HG03575 (cell line): ENCODE results near the gene S100PBP.

ENCODE experiments used
- ATAC-seq: cut with Tn5 transposase; IDR thresholded peaks from one replicate; pipeline ENCODE4 v1.9.1; 2021; ENCODE audit not compliant: unreplicated experiment, insufficient number of reproducible peaks, low FRiP score; ENCODE audit errors: extremely low read depth

The S100PBP gene

GRCh38 chr1:32864375-32865019 is 47.0 kb downstream of the S100PBP start:
- no peak for ATAC-seq

GRCh38 chr1:32865639-32866405 is 48.4 kb downstream of the S100PBP start:
- ATAC-seq, result no peak

- ATAC-seq, result no peak
Measured at GRCh38 chr1:32867151-32867550, 49.7 kb downstream of the S100PBP start.

- ATAC-seq, result no peak
Measured at GRCh38 chr1:32867671-32868070, 50.2 kb downstream of the S100PBP start.

GRCh38 chr1:32868085-32868484 is 50.6 kb downstream of the S100PBP start:
- ATAC-seq, result no peak

GRCh38 chr1:32868806-32869455 is 51.5 kb downstream of the S100PBP start:
- ATAC-seq, result no peak

GRCh38 chr1:32869923-32870614 is 52.6 kb downstream of the S100PBP start:
- no peak for ATAC-seq

GRCh38 chr1:32870615-32871363 is 53.3 kb downstream of the S100PBP start, which contains the start of gene FNDC5:
FNDC5 (minus strand) TSS chr1:32870912.
- ATAC-seq, result no peak

GRCh38 chr1:32871364-32872191 is 54.1 kb downstream of the S100PBP start:
- ATAC-seq, result no peak

GRCh38 chr1:32872192-32872460 is 54.7 kb downstream of the S100PBP start:
- no peak for ATAC-seq

- ATAC-seq, result no peak
Measured at GRCh38 chr1:32873484-32873883, 56.0 kb downstream of the S100PBP start.

GRCh38 chr1:32874860-32875752 is 57.7 kb downstream of the S100PBP start:
- no peak for ATAC-seq

GRCh38 chr1:32876341-32877210 is 59.1 kb downstream of the S100PBP start:
- ATAC-seq, result no peak

GRCh38 chr1:32877211-32878110 is 60.0 kb downstream of the S100PBP start:
- no peak for ATAC-seq

- ATAC-seq, result no peak
Measured at GRCh38 chr1:32878183-32878582, 60.7 kb downstream of the S100PBP start.

GRCh38 chr1:32878637-32879041 is 61.2 kb downstream of the S100PBP start:
- no peak for ATAC-seq
